EH (cell line): ENCODE results near the gene ITPR2.
"Not testable (repeated sequence)": the region's sequence is repeated elsewhere in the genome, so short reads cannot be mapped to it uniquely, and the experiment has no call there.

ENCODE experiments used
- DNase-seq: peaks from one replicate; pipeline ENCODE4 v3.0.0-alpha.2; 2015; ENCODE audit warnings: low read depth

ITPR2 gene

DNA sequence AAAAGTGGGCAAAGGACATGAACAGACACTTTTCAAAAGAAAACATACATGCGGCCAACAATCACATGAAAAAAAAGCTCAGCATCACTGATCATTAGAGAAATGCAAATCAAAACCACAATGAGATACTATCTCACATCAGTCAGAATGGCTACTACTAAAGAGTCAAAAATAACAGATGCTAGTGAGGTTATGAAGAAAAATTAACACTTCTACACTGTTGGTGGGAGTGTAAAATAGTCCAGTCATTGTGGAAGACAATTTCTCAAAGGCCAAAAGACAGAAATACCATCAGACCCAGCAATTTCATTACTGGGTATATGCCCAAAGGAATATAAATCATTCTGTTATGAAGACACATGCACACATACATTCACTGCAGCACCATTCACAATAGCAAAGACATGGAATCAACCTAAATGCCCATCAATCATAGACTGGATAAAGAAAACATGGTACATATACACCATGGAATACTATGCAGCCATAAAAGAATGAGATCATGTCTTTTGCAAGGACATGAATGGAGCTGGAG lies 103.8 kb downstream of the ITPR2 start:
- DNase-seq: not testable (repeated sequence)

DNA sequence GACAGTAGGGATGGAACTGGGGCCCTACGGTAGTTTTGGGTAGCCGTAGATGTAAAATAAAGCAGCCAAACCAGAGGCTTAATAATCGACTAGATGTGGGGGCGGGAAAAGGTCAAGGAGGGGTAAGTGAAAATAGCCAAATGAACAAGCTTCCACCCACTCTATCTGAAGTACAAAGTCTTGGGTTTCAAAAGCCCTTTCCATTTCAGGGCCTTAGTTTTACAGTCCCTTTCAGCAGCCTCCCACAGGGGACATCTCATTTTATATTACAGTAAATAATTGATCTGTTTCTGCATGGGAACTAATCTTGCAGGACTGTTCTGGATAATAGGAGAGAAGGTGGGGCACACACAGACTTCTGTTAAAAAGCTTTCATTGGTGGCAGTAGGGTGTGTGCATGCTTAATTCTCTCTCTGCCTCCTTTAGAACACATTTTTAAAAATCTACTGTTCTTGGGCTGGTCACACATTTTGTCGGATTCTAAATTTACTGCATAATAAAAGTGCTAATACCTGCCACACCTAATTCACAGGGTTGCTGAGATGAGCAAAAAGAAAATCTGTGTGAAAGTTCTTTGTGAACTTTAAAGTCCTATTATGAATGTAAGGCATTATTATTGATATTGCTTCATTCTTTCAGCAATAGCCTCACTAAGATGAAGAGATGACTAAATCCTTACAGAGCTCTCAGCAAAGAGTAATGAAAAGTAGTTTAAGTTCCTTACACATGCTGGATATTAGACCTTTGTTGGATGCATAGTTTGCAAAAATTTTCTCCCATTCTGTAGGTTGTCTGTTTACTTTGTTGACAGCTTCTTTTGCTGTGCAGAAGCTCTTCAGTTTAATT lies 104.6 kb downstream of the ITPR2 start:
- DNase-seq: no peak

DNA sequence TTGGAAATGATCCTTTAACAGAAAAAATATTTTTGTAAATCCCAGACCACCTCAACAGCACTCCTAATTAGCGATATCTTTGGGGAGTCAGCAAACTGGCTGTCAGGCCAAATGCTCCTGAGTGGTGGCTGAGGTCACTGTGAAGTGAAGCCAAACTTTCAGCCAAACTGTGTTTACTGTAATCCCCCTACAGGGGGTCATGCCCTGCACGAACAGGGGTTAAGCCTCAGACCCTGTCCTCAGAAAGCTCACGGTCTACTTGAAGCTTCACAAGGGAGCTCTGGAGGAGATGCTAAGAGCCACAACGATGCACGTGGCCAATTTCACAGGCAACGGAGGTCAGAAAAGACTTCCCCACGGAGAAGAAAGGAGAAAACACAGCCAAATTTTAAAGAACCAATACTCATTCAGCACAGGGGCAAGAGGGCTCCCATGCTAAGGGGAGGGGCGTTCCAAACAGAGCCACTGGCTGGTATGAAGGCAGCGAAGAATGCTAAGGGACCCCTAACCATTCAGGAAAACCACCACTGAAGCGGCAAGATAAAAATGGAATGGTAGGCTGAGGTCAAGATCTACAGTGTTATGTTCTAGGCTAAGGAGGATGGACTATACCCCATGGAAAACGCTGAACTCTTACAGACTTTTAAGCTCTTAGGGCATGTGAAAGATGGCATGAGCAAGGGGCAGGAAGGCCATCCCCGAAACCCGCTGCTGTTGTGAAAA lies 105.4 kb downstream of the ITPR2 start:
- DNase-seq: no peak

DNA sequence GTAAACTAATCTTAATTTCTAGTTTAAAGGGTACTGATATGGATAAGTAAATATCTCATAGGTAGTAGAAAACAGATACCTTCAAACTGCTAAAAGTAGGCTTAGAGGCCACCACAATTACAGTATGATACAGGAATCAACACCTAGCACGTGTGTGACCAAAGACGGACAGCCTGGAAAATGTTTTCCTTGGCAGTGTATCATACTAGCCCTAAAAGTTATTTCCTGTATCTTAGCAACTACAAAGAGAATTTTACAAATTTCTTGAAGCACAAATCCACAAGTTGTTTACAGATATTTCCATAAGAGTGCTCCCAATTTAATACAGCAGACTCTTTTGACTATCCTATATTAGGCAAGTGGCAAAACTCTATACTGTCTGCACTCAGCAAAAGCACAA lies 106.0 kb downstream of the ITPR2 start:
- DNase-seq: no peak

DNA sequence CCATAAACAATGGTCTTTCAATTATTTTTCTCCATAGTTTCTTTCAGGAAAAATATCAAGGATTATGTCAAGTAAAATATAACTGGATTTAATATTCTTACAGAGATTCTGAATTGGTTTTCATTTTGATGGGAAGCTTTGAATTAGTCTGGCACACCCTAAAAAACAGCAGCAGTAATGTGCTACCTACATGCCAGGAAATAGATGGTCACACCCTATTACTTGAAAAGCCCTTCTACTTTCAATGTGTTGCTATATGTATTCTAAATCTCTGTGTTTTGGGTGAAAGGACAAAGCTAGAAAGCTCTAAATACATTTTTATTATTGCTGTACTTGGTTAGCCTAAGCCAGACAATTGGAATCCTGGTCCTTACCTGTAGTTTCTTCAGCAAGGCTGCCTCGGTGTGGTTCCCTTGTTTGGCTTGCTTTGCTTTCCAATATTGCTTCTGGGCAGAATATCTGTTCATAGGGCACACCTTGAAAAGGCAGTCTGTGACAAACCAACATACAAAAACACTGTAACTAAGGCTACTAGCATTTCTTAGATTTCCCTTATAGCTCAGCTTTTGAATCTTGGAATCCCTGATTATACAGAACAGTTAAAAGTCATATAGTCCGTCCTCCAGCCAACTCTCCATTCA lies 107.6 kb downstream of the ITPR2 start:
- no peak for DNase-seq

DNA sequence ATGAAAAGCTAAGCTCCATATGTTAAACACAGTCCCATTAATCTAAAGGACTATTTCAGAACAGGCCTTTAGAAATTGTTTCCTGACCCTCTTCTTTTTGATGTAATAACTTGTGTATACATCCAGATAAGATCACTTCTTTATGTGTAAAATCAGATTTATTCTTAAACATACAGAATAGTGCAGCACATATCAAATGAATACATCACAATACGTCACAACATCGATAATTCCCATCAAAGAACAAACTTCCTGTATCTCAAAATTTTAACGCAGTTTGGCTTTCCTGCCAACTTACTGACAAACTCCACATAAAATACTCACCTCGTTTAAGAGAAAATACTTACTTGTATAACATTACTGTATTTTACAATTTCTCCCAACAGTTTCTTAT lies 108.7 kb downstream of the ITPR2 start:
- DNase-seq: no peak

DNA sequence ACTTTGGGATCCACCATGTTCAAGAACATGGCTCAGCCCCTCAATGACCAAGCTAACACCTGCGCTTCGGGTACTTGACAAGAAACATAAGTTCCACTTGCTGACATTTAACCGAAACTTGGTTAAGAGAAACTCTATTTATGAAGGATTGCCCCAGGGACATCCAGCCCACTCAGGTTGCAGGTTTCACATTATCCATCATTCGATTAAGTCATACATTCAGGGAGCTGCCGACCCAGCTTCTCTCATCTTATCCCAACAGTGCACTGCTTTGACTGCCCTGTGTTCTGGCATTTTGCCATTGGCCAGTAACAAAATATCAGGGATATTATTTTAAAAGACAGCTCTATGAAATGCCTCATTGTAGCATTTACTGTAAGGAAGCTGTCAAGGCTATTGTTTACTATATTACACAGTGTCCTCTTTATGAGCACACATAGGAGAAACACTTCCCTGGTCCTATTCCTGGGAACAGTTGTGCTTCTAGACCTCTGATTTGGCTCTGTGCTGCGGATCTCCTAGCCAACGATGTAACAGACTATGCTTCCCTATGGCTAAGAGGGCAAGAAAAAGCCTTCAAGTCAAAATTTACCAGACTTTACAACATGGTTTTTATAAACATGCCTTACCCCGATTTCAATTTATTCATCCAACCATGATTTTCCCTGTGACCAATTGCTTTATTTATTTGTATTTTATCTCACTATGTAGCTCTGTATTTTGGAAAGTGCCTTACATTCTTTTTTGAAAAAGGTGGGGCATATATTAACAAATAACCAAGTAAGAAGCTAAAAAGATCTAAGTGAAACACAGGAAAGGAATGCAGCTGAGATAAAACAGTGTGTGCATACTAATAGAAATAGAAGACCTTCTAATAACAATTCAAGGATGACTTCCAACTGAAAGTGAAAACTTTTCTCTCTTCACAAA lies 109.3 kb downstream of the ITPR2 start:
- DNase-seq: peak; percentile 77

DNA sequence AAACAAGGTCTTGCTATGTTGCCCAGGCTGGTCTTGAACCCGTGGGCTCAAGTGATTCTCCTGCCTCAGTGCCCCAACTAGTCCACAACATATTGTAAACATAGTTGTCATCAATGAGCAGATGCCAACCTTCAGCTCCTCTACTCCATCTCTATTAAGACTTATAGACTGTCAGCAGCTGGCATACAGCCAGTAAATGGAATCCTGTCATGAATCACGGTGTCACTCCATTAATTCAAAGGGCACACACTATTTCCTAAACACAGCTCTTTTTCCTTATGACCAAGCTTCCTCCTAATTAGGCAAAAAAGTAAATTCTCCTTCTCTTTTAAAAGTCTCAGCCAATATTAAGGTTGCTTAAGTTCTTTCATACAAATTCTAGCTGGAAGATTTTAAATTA lies 111.2 kb downstream of the ITPR2 start:
- peak; percentile 49 for DNase-seq

DNA sequence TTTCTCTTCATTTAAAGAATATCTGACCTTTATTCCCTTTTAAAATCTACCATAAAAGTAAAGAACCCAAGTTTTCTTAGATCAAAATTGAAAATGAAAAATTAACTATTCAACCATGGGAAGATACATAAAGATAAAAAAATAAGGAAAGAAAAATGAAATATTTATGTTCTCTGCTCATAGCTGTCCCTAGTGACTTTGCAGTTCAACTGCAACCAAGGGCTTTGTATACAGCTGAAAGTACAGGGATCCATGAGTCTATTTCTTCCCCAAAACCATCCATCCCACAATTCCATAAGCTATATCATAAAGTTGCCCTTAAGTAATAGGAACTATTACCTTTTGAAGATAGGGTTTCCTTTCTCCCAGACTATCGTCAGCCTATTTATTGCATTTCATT lies 113.1 kb downstream of the ITPR2 start:
- no peak for DNase-seq

DNA sequence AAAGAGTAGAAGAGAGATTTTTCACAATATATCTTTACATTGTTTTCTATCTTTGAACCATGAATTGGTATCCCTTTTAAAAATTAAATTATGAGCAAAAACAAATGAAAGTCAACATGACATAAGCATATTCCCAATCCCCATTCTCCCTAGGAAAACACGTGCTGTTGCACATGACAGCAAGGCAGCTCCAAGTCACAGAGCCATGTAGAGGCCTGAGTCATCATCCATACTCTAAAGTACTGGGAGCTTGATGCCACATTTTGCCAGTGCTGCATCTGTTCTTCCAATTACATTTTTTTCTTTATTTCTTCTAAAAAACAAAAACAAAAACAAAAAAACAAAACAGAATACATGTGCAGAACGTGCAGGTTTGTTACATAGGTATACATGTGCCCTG lies 115.2 kb downstream of the ITPR2 start:
- no peak for DNase-seq

DNA sequence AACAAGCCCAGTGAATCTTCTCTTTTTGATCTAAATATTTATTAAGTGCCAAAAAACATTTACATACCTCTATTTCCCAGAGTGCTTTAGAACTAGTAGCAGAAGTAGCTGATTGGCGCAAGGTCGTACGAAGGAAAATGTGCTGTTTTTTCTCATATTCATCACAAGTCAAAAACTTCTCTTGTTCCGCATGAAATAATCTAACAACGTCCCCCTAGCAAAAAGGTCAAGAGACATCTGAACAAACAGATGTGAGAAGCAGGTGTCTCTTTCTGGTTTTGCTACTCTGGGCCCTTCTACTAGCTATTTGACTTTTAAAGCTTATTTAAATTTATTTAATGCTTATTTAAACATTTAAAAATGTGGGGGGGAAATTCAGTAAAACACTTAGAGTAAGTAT lies 117.8 kb downstream of the ITPR2 start:
- DNase-seq: no peak

DNA sequence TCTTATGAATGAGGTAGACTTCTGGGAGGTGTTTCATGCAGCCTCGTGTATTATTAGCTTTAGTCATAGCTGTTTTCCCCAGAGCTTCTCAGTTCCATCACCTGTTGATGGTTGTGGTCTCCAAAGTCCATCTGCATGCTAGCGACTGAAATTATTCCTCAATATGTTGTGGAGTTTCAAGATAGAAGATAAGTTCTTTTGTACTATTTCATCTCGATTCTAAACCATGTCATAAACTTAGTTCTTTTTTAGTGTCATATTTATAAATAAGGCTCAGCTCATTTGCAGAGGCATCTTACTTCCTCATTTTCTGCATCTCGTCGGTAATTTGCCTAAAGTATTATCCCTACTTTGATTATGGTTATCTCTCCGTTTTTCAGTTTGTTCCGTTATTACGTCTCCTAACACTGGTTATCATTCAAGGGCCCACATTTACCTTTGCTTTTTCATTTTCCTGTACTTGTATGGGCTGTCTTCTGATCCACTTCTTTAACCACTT lies 119.1 kb downstream of the ITPR2 start:
- DNase-seq: no peak

DNA sequence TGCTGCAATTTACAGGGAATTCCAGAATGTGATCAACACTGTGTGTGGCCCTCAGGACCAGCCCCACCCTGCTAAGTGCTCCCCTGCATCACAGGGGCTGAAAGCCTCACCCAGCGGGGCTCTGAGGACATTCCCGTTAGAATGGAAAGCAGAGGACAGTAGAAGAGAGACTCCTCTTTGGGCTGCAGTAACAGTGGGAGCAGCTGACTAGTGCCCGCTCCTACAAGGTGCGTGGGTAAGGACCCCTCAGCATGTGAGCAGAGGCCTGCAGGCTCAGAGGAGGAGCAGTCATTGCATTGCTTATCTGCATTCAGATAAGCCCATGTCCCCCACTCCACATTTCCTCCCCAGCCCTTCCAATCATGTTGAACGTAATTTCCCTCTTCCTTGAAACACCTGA lies 120.1 kb downstream of the ITPR2 start:
- DNase-seq: no peak

DNA sequence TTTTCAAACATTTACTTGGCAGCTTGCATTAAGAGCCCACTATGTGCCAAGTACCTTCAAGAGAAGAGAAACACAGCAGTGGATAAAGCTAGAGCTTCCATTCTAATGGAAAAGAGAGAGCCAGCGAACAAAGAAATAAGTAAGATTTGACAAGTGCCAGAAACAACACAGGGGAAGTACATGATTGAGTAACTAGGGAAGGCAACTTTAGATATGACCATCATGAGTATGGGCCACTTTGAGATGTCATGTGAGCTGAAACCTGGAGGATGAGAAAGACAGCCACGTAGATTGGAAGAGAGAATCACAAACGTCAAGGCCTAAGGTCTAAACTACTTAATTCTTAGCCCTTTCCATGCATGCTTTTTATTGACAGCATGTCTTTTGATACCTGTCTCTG lies 121.4 kb downstream of the ITPR2 start:
- no peak for DNase-seq

DNA sequence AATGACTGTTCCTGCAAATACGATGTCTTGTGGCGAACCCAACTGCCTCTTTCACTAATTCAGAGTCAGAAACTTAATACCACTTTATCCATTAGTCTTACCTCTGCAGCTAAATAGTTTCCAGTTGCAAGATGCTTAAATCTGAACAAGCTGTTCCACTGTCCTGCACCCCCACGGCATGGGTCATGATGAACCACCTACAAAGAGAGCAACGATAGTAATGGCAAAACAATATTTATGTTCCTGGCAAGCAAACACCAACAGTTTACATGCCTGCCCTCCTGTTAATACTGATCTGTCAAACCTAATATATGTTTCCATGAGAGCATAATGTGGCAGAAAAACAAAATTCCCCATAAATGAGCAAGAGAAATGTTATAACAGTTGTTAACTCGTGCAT lies 121.9 kb downstream of the ITPR2 start:
- DNase-seq: peak; percentile 22

DNA sequence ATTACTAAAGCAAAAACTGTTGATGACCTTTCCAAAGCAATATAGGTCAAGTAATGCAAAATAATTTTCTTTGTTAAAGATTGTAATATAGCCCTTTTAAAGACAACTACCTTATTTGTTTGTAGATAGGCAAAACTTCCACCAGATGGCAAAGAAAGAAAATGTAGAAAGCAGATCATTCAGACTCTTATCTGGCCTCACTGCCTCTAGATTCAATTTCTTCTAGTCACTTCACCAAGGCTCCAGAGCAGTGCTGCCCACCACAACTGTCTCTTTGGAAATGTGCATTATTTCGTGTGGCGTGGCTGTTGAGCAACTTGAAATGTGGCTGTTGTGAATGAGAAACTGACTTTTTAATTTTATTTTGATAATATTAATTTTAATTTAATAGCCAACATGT lies 127.1 kb downstream of the ITPR2 start:
- DNase-seq: no peak

DNA sequence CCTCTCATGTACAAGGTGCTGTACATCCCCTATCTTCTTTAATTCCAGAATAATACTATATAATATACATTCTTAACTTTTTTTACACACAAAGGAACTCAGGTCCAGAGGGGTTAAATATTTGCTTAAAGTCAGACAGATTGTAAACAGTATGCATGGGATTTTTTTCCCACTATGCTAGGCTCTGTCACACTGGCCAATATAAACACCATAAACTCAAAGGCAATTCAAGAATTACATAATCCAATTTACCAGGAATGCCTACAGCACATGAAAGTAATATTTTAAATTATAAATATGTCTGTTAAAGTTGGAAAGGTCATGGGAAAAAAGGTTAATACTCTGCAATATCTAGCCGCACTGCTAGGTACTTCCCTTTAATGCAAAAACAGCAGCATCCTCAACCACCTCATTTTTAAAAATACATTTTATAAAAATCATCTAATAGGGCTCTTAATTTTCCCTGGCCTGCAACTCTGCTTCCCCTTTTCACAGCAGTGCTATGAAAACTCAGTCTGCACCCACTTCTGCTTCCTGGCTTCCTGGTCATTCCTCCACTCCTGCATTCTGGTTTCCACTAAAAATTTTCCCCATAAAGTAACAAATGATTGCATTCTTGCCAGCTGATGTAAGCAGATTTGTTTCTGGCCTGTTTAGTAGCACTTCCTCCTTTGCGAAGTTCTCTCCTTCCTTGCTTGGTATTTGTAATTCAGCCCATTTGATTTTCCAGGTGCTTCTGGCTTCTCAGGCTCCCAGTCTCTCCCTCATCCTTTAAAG lies 128.1 kb downstream of the ITPR2 start:
- peak; percentile 78 for DNase-seq

DNA sequence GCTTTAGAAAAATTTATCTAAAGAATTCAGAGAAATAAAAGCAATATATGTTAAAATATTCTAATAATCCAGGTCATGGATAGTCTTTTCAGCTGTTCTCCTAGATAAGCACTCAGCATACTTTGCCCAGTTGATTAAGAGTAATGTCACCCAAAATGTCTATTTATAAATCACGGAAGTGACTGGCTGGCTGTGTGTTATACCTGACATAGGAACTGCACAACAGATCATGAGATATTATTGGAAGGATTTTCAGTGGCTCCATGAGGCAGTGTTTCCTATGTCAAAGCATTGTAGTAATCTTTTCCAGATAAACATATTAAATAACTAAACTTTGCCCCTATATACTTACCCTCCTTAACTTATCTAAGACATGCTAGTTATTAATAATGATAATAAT lies 128.8 kb downstream of the ITPR2 start:
- DNase-seq: no peak

DNA sequence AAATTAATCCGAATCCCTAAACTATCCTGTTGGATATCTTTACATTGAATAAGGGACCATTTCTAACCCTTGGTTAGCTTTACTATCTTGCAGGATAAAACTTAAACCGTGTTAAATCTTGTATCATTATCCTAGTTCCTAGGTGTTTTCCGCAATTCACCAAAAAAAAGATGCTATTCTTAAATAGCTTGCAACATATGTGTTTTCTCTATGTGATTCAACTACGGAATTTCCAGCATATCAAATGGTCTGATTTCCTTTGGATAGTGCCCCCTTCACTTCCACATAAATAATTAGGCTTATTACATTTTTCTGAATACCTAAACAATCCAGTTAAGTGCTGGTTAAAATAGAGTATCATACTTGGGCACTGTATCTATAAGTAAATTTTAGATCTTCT lies 130.3 kb downstream of the ITPR2 start:
- DNase-seq: no peak

DNA sequence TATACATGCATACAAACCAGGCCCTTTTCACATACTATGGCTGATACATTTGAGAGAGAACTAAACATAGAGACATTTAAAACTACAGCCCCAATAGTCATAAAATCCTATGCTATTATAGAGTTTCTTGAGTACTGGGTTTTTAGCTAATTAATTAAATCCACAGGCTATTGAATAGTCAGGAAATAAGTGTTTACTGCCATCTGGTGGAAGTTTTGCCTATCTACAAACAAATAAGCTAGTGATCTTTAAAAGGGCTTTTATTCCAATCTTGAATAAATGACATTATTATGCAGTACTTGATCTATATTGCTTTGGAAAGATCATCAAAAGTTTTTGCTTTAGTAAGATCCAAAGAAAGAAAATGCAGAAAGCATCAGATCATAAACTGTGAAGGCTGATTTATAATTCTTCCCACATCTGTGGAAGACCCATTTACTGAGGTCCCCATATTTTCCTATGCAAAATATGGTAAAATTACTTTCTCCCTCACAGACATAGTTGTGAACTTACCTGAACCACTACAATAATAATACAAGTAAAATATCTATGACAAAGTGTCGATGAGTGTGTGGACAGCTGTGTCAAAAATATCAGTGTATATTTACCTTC lies 131.3 kb downstream of the ITPR2 start:
- DNase-seq: peak; percentile 67
